Activated gamma-delta T cell treated with anti-CD3 and anti-CD28 coated beads, Interleukin-2, amount 50 U/mL, for 16 hours (primary cell): Measurements from ENCODE around the gene PDRG1.

Source experiments
- DNase-seq: peaks from one replicate; pipeline ENCODE4 v3.0.0-alpha.2; 2020; ENCODE audit warnings: low read depth

The PDRG1 gene

GRCh38 chr20:31907046-31907445, 44.8 kb downstream of the PDRG1 start:
- no peak for DNase-seq

GRCh38 chr20:31906001-31906400, 45.8 kb downstream of the PDRG1 start:
- DNase-seq = no peak

- DNase-seq = no peak
Observed at GRCh38 chr20:31903627-31904386, 48.0 kb downstream of the PDRG1 start.

GRCh38 chr20:31901615-31902014, 50.2 kb downstream of the PDRG1 start:
- DNase-seq = no peak

GRCh38 chr20:31897541-31897940, 54.3 kb downstream of the PDRG1 start:
- DNase-seq = no peak

- no peak for DNase-seq
Observed at GRCh38 chr20:31896049-31896448, 55.8 kb downstream of the PDRG1 start.

- no peak for DNase-seq
Observed at GRCh38 chr20:31894980-31895675, 56.7 kb downstream of the PDRG1 start.
